Glomerular endothelial cell (primary cell): Measurements from ENCODE around the gene OR52N2. TPM values are rescaled to one million over a fixed set of nuclear protein-coding genes. Genes with fewer than 3 reads are reported as not detected.

Experiments used
- total RNA-seq: library from RNA; depleted of rRNA; stranded (reverse); fragments of >200 nt; gene quantifications from 2 replicates; pipeline ENCODE4 v1.2.3, GENCODE V29; 2015

OR52N2 gene
- total RNA-seq, 1 donor from 2014 or later: not detected

Other genes with a start within 250 kb of the OR52N2 start
- not detected in 2 replicates for gene OR52B6, start 228.0 kb upstream of the OR52N2 start, total RNA-seq
- 1.5 and 5.1 TPM in 2 replicates for gene TRIM6, start 212.3 kb upstream of the OR52N2 start, total RNA-seq
- gene TRIM34, start 183.9 kb upstream of the OR52N2 start, total RNA-seq: 9.2 and 12.1 TPM in 2 replicates
- 42.2 and 53.9 TPM in 2 replicates for gene TRIM5, start 123.8 kb upstream of the OR52N2 start, total RNA-seq
- 67.7 and 128 TPM in 2 replicates for gene TRIM22, start 119.1 kb upstream of the OR52N2 start, total RNA-seq
- not detected in 2 replicates for gene OR56B1, start 72.5 kb upstream of the OR52N2 start, total RNA-seq
- not detected in 2 replicates for gene OR52N4, start 54.7 kb upstream of the OR52N2 start, total RNA-seq
- gene OR52N5, start 25.6 kb upstream of the OR52N2 start, total RNA-seq: not detected in 2 replicates
- gene OR52N1, start 17.7 kb upstream of the OR52N2 start, total RNA-seq: not detected in 2 replicates
- not detected in 2 replicates for gene OR52E6, start 33.0 kb downstream of the OR52N2 start, total RNA-seq
- not detected in 2 replicates for gene OR52E8, start 48.8 kb downstream of the OR52N2 start, total RNA-seq
- not detected in 2 replicates for gene OR52E4, start 71.7 kb downstream of the OR52N2 start, total RNA-seq
- not detected in 2 replicates for gene OR52E5, start 84.3 kb downstream of the OR52N2 start, total RNA-seq
- not detected in 2 replicates for gene OR56A3, start 133.3 kb downstream of the OR52N2 start, total RNA-seq
- not detected in 2 replicates for gene OR56A5, start 159.6 kb downstream of the OR52N2 start, total RNA-seq
- gene OR52L1, start 178.1 kb downstream of the OR52N2 start, total RNA-seq: not detected in 2 replicates
- gene OR56A4, start 198.0 kb downstream of the OR52N2 start, total RNA-seq: not detected in 2 replicates
- under 0.01 TPM in 1 of 2 replicates, not detected in the other for gene OR56A1, start 221.8 kb downstream of the OR52N2 start, total RNA-seq